Mammary epithelial cell (primary cell): ENCODE measurements around the gene INTS3.

Experiments used
- CTCF ChIP-seq, 2 donors: IDR thresholded peaks in 1 of 2; conservative IDR thresholded peaks in 1 of 2; 2 replicates each; pipeline ENCODE4 v1.5.1; 2011 to 2012; ENCODE audit warnings: inconsistent platforms in 2 of 2, low read length in 2 of 2, mild to moderate bottlenecking in 2 of 2, control low read depth in 1 of 2, low read depth in 1 of 2; ENCODE audit not compliant: insufficient read depth in 1 of 2; ENCODE audit errors: extremely low read depth in 1 of 2
- EZH2 ChIP-seq: IDR thresholded peaks from 2 replicates; pipeline ENCODE4 v1.6.1; 2012; ENCODE audit warnings: low read length, inconsistent platforms, borderline replicate concordance

GRCh38 chr1:153754266-153754665 is 26.4 kb downstream of the INTS3 start:
- TF ChIP-seq CTCF (conservative IDR thresholded peaks at IDR 0.05 in 1 of 2, IDR thresholded peaks at IDR 0.05 in 1 of 2; ENCODE audit: extremely low read depth in 1 of 2, insufficient read depth in 1 of 2, low read depth in 1 of 2, low read length in 2 of 2), result no peak
- TF ChIP-seq EZH2, result no peak
